ENCODE measurements around the gene DISP2. TPM values are rescaled to one million over a fixed set of nuclear protein-coding genes. Genes with fewer than 3 reads are reported as not detected.

Gene DISP2
- total and polyA plus RNA-seq, 2 experiments from 2014 or later: 1.3 to 2.2 TPM

GRCh38 chr15:40358471-40359353 lies 693 bp downstream of the DISP2 start:
- H3K27ac Mint-ChIP-seq: no peak overlapping the region
- Histone ChIP-seq H3K79me2 (replicated peaks; ENCODE audit: insufficient read depth) (no peaks in the 10 kb centered on the region), H4K20me1 (replicated peaks; ENCODE audit: insufficient read depth) (no peaks in the 10 kb centered on the region), H3K27ac (ENCODE audit: low read depth) (no peak overlapping the region), H3F3A (replicated peaks; ENCODE audit: low read depth) (peaks cover 22% of the 10 kb centered on the region), H3K27me3 (ENCODE audit: insufficient read depth) (peaks cover 26% of the 10 kb centered on the region), H3K4me2 (peak overlapping the region; percentile 94), H2AFZ (peak overlapping the region; percentile 94), H3K9me2 (ENCODE audit: insufficient read depth) (no peaks in the 10 kb centered on the region), H3K4me1 (ENCODE audit: insufficient read depth) (peaks cover 25% of the 10 kb centered on the region), H3K36me3 (ENCODE audit: insufficient read depth) (no peaks in the 10 kb centered on the region), H3K4me3 (peak overlapping the region; percentile 92)
- TF ChIP-seq NANOG (IDR thresholded peaks at IDR 0.05; ENCODE audit: borderline replicate concordance): no peak
- TF ChIP-seq ZNF462 (CRISPR knock-in tag; IDR thresholded peaks at IDR 0.05): no peak
- TF ChIP-seq EZH2 (IDR thresholded peaks at IDR 0.05; ENCODE audit: low read depth, unreplicated experiment): peak; percentile 26
- TF ChIP-seq ZNF114 (CRISPR knock-in tag; IDR thresholded peaks at IDR 0.05): no peak
- peak in 1 of 2 experiments; percentile 35; a peak in 2 of 4 replicates for TF ChIP-seq CTCF (conservative IDR thresholded peaks at IDR 0.05; ENCODE audit: low read depth in 2 of 2)
- no peak for TF ChIP-seq STAT1 (IDR thresholded peaks at IDR 0.05; ENCODE audit: unreplicated experiment)
- peak; percentile 54 for TF ChIP-seq POLR2AphosphoS5 (IDR thresholded peaks at IDR 0.05; ENCODE audit: low read depth)
- no peak for TF ChIP-seq CREB1 (CRISPR knock-in tag; IDR thresholded peaks at IDR 0.05; ENCODE audit: low read depth)
- no peak for TF ChIP-seq EZH2phosphoT487 (IDR thresholded peaks at IDR 0.05; ENCODE audit: unreplicated experiment)
- ATAC-seq: peak; percentile 51
- H3K27me3 Mint-ChIP-seq (ENCODE audit: insufficient read depth, low read depth, poor library complexity): peaks cover 23% of the 10 kb centered on the region
- peaks cover 3% of the 10 kb centered on the region; the same call in 2 of the 3 replicates for H3K9me3 Mint-ChIP-seq
- H3K4me1 Mint-ChIP-seq: peaks cover 30% of the 10 kb centered on the region
- no peaks in the 10 kb centered on the region; the same call in 2 of the 3 replicates for H3K36me3 Mint-ChIP-seq (ENCODE audit: low read depth)
- H3K4me3 Mint-ChIP-seq: peak overlapping the region; percentile 76
- DNase-seq (ENCODE audit: low spot score): peak; percentile 72

Data from GM23338 (cell line).